Measurements from ENCODE around the gene PHF13. TPM values are rescaled to one million over a fixed set of nuclear protein-coding genes. Genes with fewer than 3 reads are reported as not detected.
"Not testable (repeated sequence)": the region's sequence is repeated elsewhere in the genome, so short reads cannot be mapped to it uniquely, and the experiment has no call there.

Gene PHF13
- total RNA-seq, 1 experiment from 2014 or later = 20.9 TPM

- H3K27ac ChIP-seq = no peak overlapping the region
- TF ChIP-seq CTCF (conservative IDR thresholded peaks at IDR 0.05) = no peak
- TF ChIP-seq EZH2 (IDR thresholded peaks at IDR 0.05; ENCODE audit: low read depth) = no peak
- H3K36me3 ChIP-seq (ENCODE audit: low read depth) = no peaks in the 10 kb centered on the region
- H3K9me3 ChIP-seq (ENCODE audit: insufficient read depth, low read depth) = no peaks in the 10 kb centered on the region
- H3K4me2 ChIP-seq = no peak overlapping the region
- H4K20me1 ChIP-seq (ENCODE audit: insufficient read depth) = no peaks in the 10 kb centered on the region; the same call in 1 of the 2 replicates
- ChIA-PET POLR2A (ENCODE audit: unreplicated experiment) (no interaction called here), CTCF (interaction anchor here (0.6 kb wide), 1 partner anchor 111 kb away, joined by 3 read pairs; no protein-coding TSS in a partner anchor)
- no TSS peak for BruUV-seq (replicated peaks)
- intact Hi-C loops (cut with micrococcal nuclease; ENCODE audit: unreplicated experiment) = no loop called here
- H3K4me1 ChIP-seq (replicated peaks; ENCODE audit: insufficient read depth) = no peaks in the 10 kb centered on the region
- H3K27me3 ChIP-seq (ENCODE audit: insufficient read depth, low read depth) = no peaks in the 10 kb centered on the region
- no peak overlapping the region for H3K4me3 ChIP-seq
- no peaks in the 10 kb centered on the region for H3K9me2 ChIP-seq (ENCODE audit: insufficient read depth)
- no peak for DNase-seq
- H2AFZ ChIP-seq = no peak overlapping the region
- H3K79me2 ChIP-seq (ENCODE audit: low read depth) = peaks cover 52% of the 10 kb centered on the region
- no peaks in the 10 kb centered on the region; the same call in 1 of the 2 replicates for H3F3A ChIP-seq (ENCODE audit: insufficient read depth, low read depth)
Observed at GRCh38 chr1:6597777-6598131, 15.8 kb upstream of the PHF13 start.

GRCh38 chr1:6599141-6599975, 14.2 kb upstream of the PHF13 start:
- no peak overlapping the region for H2AFZ ChIP-seq
- intact Hi-C loops (cut with micrococcal nuclease; ENCODE audit: unreplicated experiment) = no loop called here
- no peaks in the 10 kb centered on the region for H3K4me1 ChIP-seq (replicated peaks; ENCODE audit: insufficient read depth)
- no peak overlapping the region for H3K27ac ChIP-seq
- no peaks in the 10 kb centered on the region; the same call in 1 of the 2 replicates for H4K20me1 ChIP-seq (ENCODE audit: insufficient read depth)
- peak; percentile 57 to 63 for DNase-seq
- H3F3A ChIP-seq (ENCODE audit: insufficient read depth, low read depth) = peaks cover 2% of the 10 kb centered on the region; the same call in 1 of the 2 replicates
- no peaks in the 10 kb centered on the region for H3K9me3 ChIP-seq (ENCODE audit: insufficient read depth, low read depth)
- peak overlapping the region; percentile 99 for H3K4me2 ChIP-seq
- ChIA-PET POLR2A (ENCODE audit: unreplicated experiment) (interaction anchor here (0.6 to 0.8 kb wide), 2 partner anchors 213 to 1313 kb away, joined by 3 to 12 read pairs; no protein-coding TSS in a partner anchor), CTCF (interaction anchor here (1.1 to 1.4 kb wide), 2 partner anchors 31 to 176 kb away, joined by 3 read pairs; no protein-coding TSS in a partner anchor)
- H3K79me2 ChIP-seq (ENCODE audit: low read depth) = peaks cover 52% of the 10 kb centered on the region
- no peaks in the 10 kb centered on the region for H3K36me3 ChIP-seq (ENCODE audit: low read depth)
- H3K9me2 ChIP-seq (ENCODE audit: insufficient read depth) = no peaks in the 10 kb centered on the region
- H3K27me3 ChIP-seq (ENCODE audit: insufficient read depth, low read depth) = no peaks in the 10 kb centered on the region
- peak overlapping the region; percentile 86; the same call in 1 of the 2 replicates for H3K4me3 ChIP-seq
- TF ChIP-seq CTCF (conservative IDR thresholded peaks at IDR 0.05) (no peak), EZH2 (IDR thresholded peaks at IDR 0.05; ENCODE audit: low read depth) (no peak)
- no TSS peak for BruUV-seq (replicated peaks)

GRCh38 chr1:6599991-6600390, 13.5 kb upstream of the PHF13 start:
- H3K36me3 ChIP-seq (ENCODE audit: low read depth); H3K9me3 ChIP-seq (ENCODE audit: insufficient read depth, low read depth); DNase-seq; H2AFZ ChIP-seq; H3K9me2 ChIP-seq (ENCODE audit: insufficient read depth); H4K20me1 ChIP-seq (ENCODE audit: insufficient read depth); H3K4me1 ChIP-seq (replicated peaks; ENCODE audit: insufficient read depth); H3F3A ChIP-seq (ENCODE audit: insufficient read depth, low read depth); H3K27me3 ChIP-seq (ENCODE audit: insufficient read depth, low read depth); BruUV-seq (replicated peaks): not testable (repeated sequence)
- Histone ChIP-seq H3K4me3 (peak overlapping the region; percentile 86), H3K4me2 (peak overlapping the region; percentile 99), H3K27ac (peak overlapping the region; percentile 84), H3K79me2 (ENCODE audit: low read depth) (peaks cover 52% of the 10 kb centered on the region)
- ChIA-PET CTCF (interaction anchor here (0.6 to 1.4 kb wide), 3 partner anchors 30 to 177 kb away, joined by 3 read pairs; partner anchors contain the start of gene NOL9), POLR2A (ENCODE audit: unreplicated experiment) (interaction anchor here (0.6 to 1.0 kb wide), 3 partner anchors 23 to 1312 kb away, joined by 3 to 12 read pairs (median 3); no protein-coding TSS in a partner anchor)
- intact Hi-C loops (cut with micrococcal nuclease; ENCODE audit: unreplicated experiment) = loop anchor here (5.0 kb wide), 1 partner anchor 108 kb away; the partner anchor contains the start of gene PLEKHG5
